K562 (cell line): ENCODE data around the gene SORCS1. TPM values are rescaled to one million over a fixed set of nuclear protein-coding genes. Genes with fewer than 3 reads are reported as not detected.

Experiments used
- ATAC-seq: fragments of 200-7000 bp; cut with Tn5 transposase; 3 replicates; pipeline ENCODE4 v1.9.1; 2020; ENCODE audit warnings: moderate library complexity
- BruUV-seq: library from RNA; stranded (reverse); fragments of 400-500 nt; replicated peaks from 2 replicates; lab custom pipeline; 2021; lab: Mats Ljungman, UMichigan
- CTCF ChIA-PET: fragments of 300-600 bp; formaldehyde crosslinking; extraction: SDS; loops from one replicate; lab custom pipeline; 2021; ENCODE audit warnings: low intra/inter-chr PET ratio; lab: Yijun Ruan, JAX
- POLR2A ChIA-PET: fragments of 300-600, 350-650 bp; sonication (Branson Sonifier 250); formaldehyde crosslinking; extraction: SDS; loops from one replicate; lab custom pipeline; 2021; ENCODE audit warnings: antibody characterized with exemption, inconsistent platforms; lab: Yijun Ruan, JAX
- DNase-seq, 4 experiments: peaks; one replicate each; pipeline versions ENCODE4 v3.0.0 to v3.0.0-alpha.2; 2011 to 2018; ENCODE audit warnings: low spot score in 3 of 4, mixed read lengths in 3 of 4; ENCODE audit errors: extremely low read depth in 1 of 4
- FAIRE-seq: peaks from 2 replicates; lab custom pipeline; 2011; peaks lifted over from hg19 to GRCh38; lab: Jason Lieb, UNC
- H2AFZ ChIP-seq: 2 replicates; pipeline ENCODE4 v1.6.0; 2011; ENCODE audit warnings: low read depth, low read length, control low read depth, inconsistent platforms
- H3K27ac ChIP-seq: fragments of 200-600 bp; 3 replicates; pipeline ENCODE4 v1.8.0; 2011; ENCODE audit warnings: low read depth, mild to moderate bottlenecking, control low read depth, inconsistent platforms, low read length, moderate library complexity, mixed read lengths; ENCODE audit errors: extremely low read depth
- H3K27me3 ChIP-seq, 2 experiments: fragments of 300-600 bp in 1 of 2; 2 replicates in 1 of 2; 3 replicates in 1 of 2; pipeline versions ENCODE4 v1.6.0 to v1.8.0; 2011; ENCODE audit warnings: inconsistent platforms in 2 of 2, low read length in 2 of 2, mild to moderate bottlenecking in 1 of 2, mixed read lengths in 1 of 2, moderate library complexity in 1 of 2; ENCODE audit not compliant: control insufficient read depth in 2 of 2, insufficient read depth in 2 of 2
- H3K36me3 ChIP-seq: fragments of 300-600 bp; 3 replicates; pipeline ENCODE4 v1.8.0; 2011; ENCODE audit warnings: mild to moderate bottlenecking, low read length, inconsistent platforms; ENCODE audit not compliant: control insufficient read depth, insufficient read depth
- H3K4me1 ChIP-seq, 2 experiments: fragments of 200-600 bp in 1 of 2; replicated peaks in 1 of 2; 2 replicates in 1 of 2; 3 replicates in 1 of 2; pipeline versions ENCODE4 v1.5.1 to v1.8.0; 2011; ENCODE audit warnings: inconsistent platforms in 2 of 2, low read length in 2 of 2, mild to moderate bottlenecking in 1 of 2, mixed read lengths in 1 of 2, moderate library complexity in 1 of 2; ENCODE audit not compliant: control insufficient read depth in 2 of 2, insufficient read depth in 2 of 2
- H3K4me2 ChIP-seq: 2 replicates; pipeline ENCODE4 v1.6.1; 2011; ENCODE audit warnings: low read length, control low read depth, inconsistent platforms, mixed read lengths; ENCODE audit not compliant: insufficient read depth
- H3K4me3 ChIP-seq: fragments of 200-600 bp; sonication (generic), shearing (Covaris generic); 2 replicates; pipeline ENCODE4 v1.5.1; 2016; ENCODE audit warnings: control low read depth, inconsistent platforms
- H3K79me2 ChIP-seq: fragments of 200-600 bp; 3 replicates; pipeline ENCODE4 v1.8.0; 2011; ENCODE audit warnings: low read length, inconsistent platforms; ENCODE audit not compliant: control insufficient read depth, insufficient read depth
- H3K9ac ChIP-seq, 2 experiments: 2 replicates each; pipeline versions ENCODE4 v1.6.0 to v1.6.1; 2011; ENCODE audit warnings: low read depth in 2 of 2, low read length in 2 of 2, control low read depth in 1 of 2, inconsistent platforms in 1 of 2, mild to moderate bottlenecking in 1 of 2, mixed read lengths in 1 of 2; ENCODE audit not compliant: insufficient read depth in 1 of 2
- H3K9me1 ChIP-seq: one replicate; pipeline ENCODE4 v1.6.0; 2011; ENCODE audit warnings: inconsistent platforms, mild to moderate bottlenecking, low read length, moderate library complexity; ENCODE audit not compliant: control insufficient read depth, insufficient read depth
- H3K9me3 ChIP-seq: replicated peaks from 2 replicates; pipeline ENCODE4 v1.5.1; 2011; ENCODE audit warnings: low read depth, low read length, inconsistent platforms; ENCODE audit not compliant: control insufficient read depth, insufficient read depth
- H4K20me1 ChIP-seq: replicated peaks from 2 replicates; pipeline ENCODE4 v1.6.1; 2011; ENCODE audit warnings: low read length, inconsistent platforms, mixed read lengths; ENCODE audit not compliant: control insufficient read depth, insufficient read depth
- CHD7 ChIP-seq: fragments of 200-600 bp; sonication (generic); IDR thresholded peaks from one replicate; pipeline ENCODE4 v1.6.1; 2012; ENCODE audit warnings: mild to moderate bottlenecking, low read depth, low read length, inconsistent platforms
- GABPB2 ChIP-seq: fragments of 250-450 bp; sonication (Bioruptor Pico); conservative IDR thresholded peaks from 2 replicates; pipeline ENCODE4 v1.5.1; 2021; ENCODE audit warnings: mild to moderate bottlenecking
- PHB2 ChIP-seq: fragments of 450-650 bp; IDR thresholded peaks from 2 replicates; pipeline ENCODE4 v1.6.1; 2017; ENCODE audit warnings: low read depth
- ZFP36 ChIP-seq: fragments of 150-350 bp; IDR thresholded peaks from 2 replicates; pipeline ENCODE4 v1.6.1; 2018; ENCODE audit warnings: low read length, low read depth; ENCODE audit not compliant: partially characterized antibody
- WGBS: fragments of 100-300 bp; shearing (Covaris generic); methylation state at CpG from one replicate; pipeline ENCODE4 v1.1.6; 2016; ENCODE audit warnings: low coverage, mixed read lengths; ENCODE audit not compliant: insufficient coverage; ENCODE audit errors: missing lambda C conversion rate; 5-methylcytosine and 5-hydroxymethylcytosine counted together
- in situ Hi-C: fragments of 300-500 bp; cut with MboI; formaldehyde crosslinking; loops from 4 replicates; pipeline ENCODE4 v1.15.0; 2018; ENCODE audit warnings: inconsistent platforms, mixed read lengths
- intact Hi-C: fragments of 100-400 bp; cut with micrococcal nuclease; formaldehyde crosslinking; loops from 2 replicates; pipeline ENCODE4 v1.14.2; 2022
- polyA plus RNA-seq, 8 experiments: library from polyadenylated mRNA; depleted of rRNA in 4 of 8; stranded (reverse) in 5 of 8; unstranded in 3 of 8; fragments of >200 nt; fragmentation: Nextera tagmentation in 2 of 8; fragmentation: Illumina TruSeq in 1 of 8; extraction: Ambion mirVana in 2 of 8; extraction: Trizol in 1 of 8; gene quantifications; 2 replicates each; pipeline versions ENCODE4 v1.2.1 to v1.2.3, GENCODE V29; 2011 to 2014; ENCODE audit warnings: inconsistent platforms in 1 of 8, missing spikeins in 1 of 8
- total RNA-seq, 7 experiments: library from RNA; depleted of rRNA in 6 of 7; stranded (reverse); fragments of >200 nt in 6 of 7; fragmentation: Illumina TruSeq in 2 of 7; extraction: Trizol in 2 of 7; gene quantifications; 2 replicates each; pipeline versions ENCODE4 v1.2.1 to v1.2.3, GENCODE V29; 2011 to 2021; ENCODE audit warnings: low replicate concordance in 1 of 7

SORCS1 gene
- total and polyA plus RNA-seq, 9 of the 15 experiments (the other 6 are each of a cell fraction or from before 2014, with no cell fraction given) = 1.5 to 3.9 (median 2.7) TPM

GRCh38 chr10:106894692-106895091, 269.8 kb downstream of the SORCS1 start:
- CTCF ChIA-PET = no interaction called here
- Histone ChIP-seq H2AFZ (no peak overlapping the region), H3K36me3 (no peaks in the 10 kb centered on the region), H3K4me1 (peaks cover 0 to 11% of the 10 kb centered on the region in 2 experiments; a peak in 1 of 5 replicates), H3K27me3 (no peaks in the 10 kb centered on the region)
- intact Hi-C loops = no loop called here
- TF ChIP-seq ZFP36 = no peak
- no peak for TF ChIP-seq PHB2
- no peak for TF ChIP-seq GABPB2 (CRISPR knock-in tag)
- TF ChIP-seq CHD7 = no peak
- TF ChIP-seq, all 486 proteins: peak for 0
- Histone ChIP-seq H3K4me3 (no peak overlapping the region), H3K4me2 (no peak overlapping the region), H3K27ac (no peak overlapping the region), H4K20me1 (no peaks in the 10 kb centered on the region), H3K9ac (no peak overlapping the region), H3K9me3 (no peaks in the 10 kb centered on the region), H3K9me1 (no peaks in the 10 kb centered on the region), H3K79me2 (no peaks in the 10 kb centered on the region)
- in situ Hi-C loops = no loop called here
- ATAC-seq = no peak
- DNase-seq = no peak
- no peak for FAIRE-seq
- BruUV-seq = no TSS peak
- 71% methylated on average over 1 of the region's 1 CpG for WGBS
- POLR2A ChIA-PET = no interaction called here
